Measurements from ENCODE around the gene AURKB.

- TF ChIP-seq EZH2 (IDR thresholded peaks at IDR 0.05; ENCODE audit: borderline replicate concordance, insufficient read depth, low read depth, low read length, poor library complexity, severe bottlenecking) (no peak), CTCF (IDR thresholded peaks at IDR 0.05) (no peak)
Measured at GRCh38 chr17:8187517-8188262, 22.7 kb downstream of the AURKB start.

Measured in B cell (primary cell).